K562 (cell line): ENCODE data around the gene GABPB2. TPM values are rescaled to one million over a fixed set of nuclear protein-coding genes. Genes with fewer than 3 reads are reported as not detected.

Experiments
- CREM ChIP-seq: IDR thresholded peaks from 2 replicates; pipeline ENCODE4 v1.6.1; 2014; ENCODE audit warnings: antibody characterized with exemption, low read depth
- E2F8 ChIP-seq: fragments of 450-650 bp; IDR thresholded peaks from 2 replicates; pipeline ENCODE4 v1.7.1; 2018; ENCODE audit warnings: mild to moderate bottlenecking, low read depth; ENCODE audit not compliant: partially characterized antibody
- IFI16 ChIP-seq: fragments of 250-450 bp; sonication (Bioruptor Pico); IDR thresholded peaks from 2 replicates; pipeline ENCODE4 v2.1.2; 2022; ENCODE audit warnings: mild to moderate bottlenecking, inconsistent platforms
- KDM4B ChIP-seq, 2 experiments: fragments of 450-650 bp in 1 of 2; sonication (generic) in 1 of 2; IDR thresholded peaks; 2 replicates each; pipeline ENCODE4 v1.6.1; 2016 to 2017; ENCODE audit warnings: borderline replicate concordance in 2 of 2, antibody characterized with exemption in 1 of 2, low read depth in 1 of 2, mild to moderate bottlenecking in 1 of 2
- MYNN ChIP-seq, 2 experiments: sonication (generic); formaldehyde crosslinking in 1 of 2; IDR thresholded peaks; 2 replicates each; pipeline versions ENCODE4 v1.5.0 to v1.6.1; 2016 to 2020; ENCODE audit warnings: antibody characterized with exemption in 1 of 2, missing genetic modification reagents in 1 of 2
- PHF20 ChIP-seq: fragments of 450-650 bp; IDR thresholded peaks from 2 replicates; pipeline ENCODE4 v1.6.1; 2018; ENCODE audit not compliant: partially characterized antibody
- SMAD4 ChIP-seq: fragments of 250-450 bp; sonication (Bioruptor Pico); conservative IDR thresholded peaks from 2 replicates; pipeline ENCODE4 v1.8.0; 2021; ENCODE audit warnings: inconsistent platforms, mild to moderate bottlenecking, moderate library complexity
- TAF9B ChIP-seq: fragments of 450-650 bp; IDR thresholded peaks from 2 replicates; pipeline ENCODE4 v1.6.1; 2018; ENCODE audit warnings: mild to moderate bottlenecking; ENCODE audit not compliant: partially characterized antibody
- ZNF407 ChIP-seq: fragments of 450-650 bp; IDR thresholded peaks from 2 replicates; pipeline ENCODE4 v1.6.1; 2016; ENCODE audit warnings: low read depth
- ZNF609 ChIP-seq: sonication (generic); formaldehyde crosslinking; IDR thresholded peaks from 2 replicates; pipeline ENCODE4 v1.8.1; 2023; ENCODE audit warnings: missing genetic modification reagents, mild to moderate bottlenecking, borderline replicate concordance
- polyA plus RNA-seq, 8 experiments: library from polyadenylated mRNA; depleted of rRNA in 4 of 8; stranded (reverse) in 5 of 8; unstranded in 3 of 8; fragments of >200 nt; fragmentation: Nextera tagmentation in 2 of 8; fragmentation: Illumina TruSeq in 1 of 8; extraction: Ambion mirVana in 2 of 8; extraction: Trizol in 1 of 8; gene quantifications; 2 replicates each; pipeline versions ENCODE4 v1.2.1 to v1.2.3, GENCODE V29; 2011 to 2014; ENCODE audit warnings: inconsistent platforms in 1 of 8, missing spikeins in 1 of 8
- total RNA-seq, 7 experiments: library from RNA; depleted of rRNA in 6 of 7; stranded (reverse); fragments of >200 nt in 6 of 7; fragmentation: Illumina TruSeq in 2 of 7; extraction: Trizol in 2 of 7; gene quantifications; 2 replicates each; pipeline versions ENCODE4 v1.2.1 to v1.2.3, GENCODE V29; 2011 to 2021; ENCODE audit warnings: low replicate concordance in 1 of 7

The GABPB2 gene
- total and polyA plus RNA-seq, 9 of the 15 experiments (the other 6 are each of a cell fraction or from before 2014, with no cell fraction given) = 2.2 to 13.3 (median 6.1) TPM

- TF ChIP-seq ZNF609 (CRISPR knock-in tag) (no peak), CREM (peak; percentile 96), MYNN (IDR thresholded peaks at IDR 0.05) (0 out of 2 replicates have a peak, but pooled peaks have one; percentile 62), MYNN (CRISPR knock-in tag; IDR thresholded peaks at IDR 0.05) (no peak), IFI16 (CRISPR knock-in tag) (no peak), E2F8 (peak; percentile 96), TAF9B (peak; percentile 68), ZNF407 (peak; percentile 100), KDM4B (IDR thresholded peaks at IDR 0.05; ENCODE audit: borderline replicate concordance in 2 of 2, low read depth in 1 of 2) (peak in 1 of 2 experiments; percentile 92; a peak in 2 of 4 replicates), SMAD4 (CRISPR knock-in tag) (no peak), PHF20 (peak; percentile 93)
Measured at GRCh38 chr1:151165738-151166504, 95.4 kb downstream of the GABPB2 start, which contains the start of the genes LYSMD1 and SCNM1 (continued).
